ENCODE results near the gene RNF187.

RNF187 gene

DNA sequence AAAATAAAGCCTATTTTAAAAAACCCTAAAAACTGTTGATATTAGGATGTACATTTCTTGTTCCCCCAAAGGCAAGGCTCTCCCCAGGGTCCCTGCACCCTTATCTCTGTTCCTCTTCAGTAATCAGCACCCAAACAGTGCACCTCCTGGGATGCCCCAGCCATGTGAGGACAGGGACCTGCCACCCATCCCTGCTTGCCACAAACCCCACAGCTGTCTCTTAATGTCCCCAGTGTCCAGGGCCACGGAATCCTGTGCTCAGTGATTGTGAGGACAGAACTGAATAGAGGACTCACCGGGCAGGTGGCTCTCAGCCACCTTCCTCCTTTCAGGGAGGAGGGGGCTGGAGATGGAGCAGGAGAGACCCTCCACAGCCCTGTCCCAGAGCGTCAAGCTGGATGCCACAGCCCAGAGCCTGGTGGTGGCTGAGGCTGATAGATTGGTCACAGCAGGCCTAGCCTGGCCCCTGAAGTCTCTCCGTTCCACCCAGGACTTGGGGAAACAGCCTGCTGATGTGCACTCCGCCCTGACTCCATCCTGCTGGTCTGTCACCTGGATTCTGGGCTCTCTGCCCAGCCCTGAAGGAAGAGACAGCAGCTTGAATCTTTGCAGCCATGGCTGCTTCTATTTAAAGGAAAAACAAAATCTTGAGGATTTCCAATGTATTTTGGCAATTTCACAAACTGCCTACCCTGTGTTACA, 23.1 kb downstream of the RNF187 start:
- no peak for DNase-seq (ENCODE audit: extremely low read depth, low read depth)
- TF ChIP-seq, protein P1, sequence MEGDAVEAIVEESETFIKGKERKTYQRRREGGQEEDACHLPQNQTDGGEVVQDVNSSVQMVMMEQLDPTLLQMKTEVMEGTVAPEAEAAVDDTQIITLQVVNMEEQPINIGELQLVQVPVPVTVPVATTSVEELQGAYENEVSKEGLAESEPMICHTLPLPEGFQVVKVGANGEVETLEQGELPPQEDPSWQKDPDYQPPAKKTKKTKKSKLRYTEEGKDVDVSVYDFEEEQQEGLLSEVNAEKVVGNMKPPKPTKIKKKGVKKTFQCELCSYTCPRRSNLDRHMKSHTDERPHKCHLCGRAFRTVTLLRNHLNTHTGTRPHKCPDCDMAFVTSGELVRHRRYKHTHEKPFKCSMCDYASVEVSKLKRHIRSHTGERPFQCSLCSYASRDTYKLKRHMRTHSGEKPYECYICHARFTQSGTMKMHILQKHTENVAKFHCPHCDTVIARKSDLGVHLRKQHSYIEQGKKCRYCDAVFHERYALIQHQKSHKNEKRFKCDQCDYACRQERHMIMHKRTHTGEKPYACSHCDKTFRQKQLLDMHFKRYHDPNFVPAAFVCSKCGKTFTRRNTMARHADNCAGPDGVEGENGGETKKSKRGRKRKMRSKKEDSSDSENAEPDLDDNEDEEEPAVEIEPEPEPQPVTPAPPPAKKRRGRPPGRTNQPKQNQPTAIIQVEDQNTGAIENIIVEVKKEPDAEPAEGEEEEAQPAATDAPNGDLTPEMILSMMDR (IDR thresholded peaks at IDR 0.05; ENCODE audit: low read depth, low read length, missing control alignments), result no peak
- H3K4me3 ChIP-seq (replicated peaks; ENCODE audit: low read depth, low read length), result no peak overlapping the region

DNA sequence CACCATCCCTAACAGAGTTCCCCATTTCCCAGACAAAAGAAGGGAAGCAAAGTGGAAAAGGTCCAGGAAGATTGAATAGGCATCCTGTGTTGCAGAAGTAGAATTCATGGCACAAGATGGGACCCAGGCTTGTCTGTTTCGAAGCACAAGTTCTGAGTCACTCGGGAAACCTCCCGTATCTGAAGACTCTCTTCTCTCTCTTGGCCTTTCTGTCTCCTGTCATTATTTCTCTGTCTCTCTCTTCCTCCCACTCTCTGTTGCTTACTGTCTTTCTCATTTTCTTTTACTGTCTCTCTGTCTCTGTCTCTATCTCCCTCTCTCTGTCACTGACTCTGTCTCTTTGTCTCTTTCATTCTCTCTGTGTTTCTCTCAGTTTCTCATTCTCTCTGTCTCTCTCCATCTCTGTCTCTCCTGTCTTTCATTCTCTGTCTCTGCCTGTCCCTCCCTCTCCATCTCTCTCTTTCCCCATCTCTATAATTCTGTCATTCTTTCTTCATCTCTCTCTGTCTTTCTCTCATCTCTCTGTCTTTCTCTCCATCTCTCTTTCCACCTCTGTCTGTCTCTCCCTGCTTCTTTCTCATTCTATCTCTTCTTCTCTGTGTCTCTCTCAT, 23.7 kb downstream of the RNF187 start:
- no peak for DNase-seq (ENCODE audit: extremely low read depth, low read depth)
- TF ChIP-seq, protein P1 (IDR thresholded peaks at IDR 0.05; ENCODE audit: low read depth, low read length, missing control alignments), result no peak
- H3K4me3 ChIP-seq (replicated peaks; ENCODE audit: low read depth, low read length), result no peak overlapping the region

DNA sequence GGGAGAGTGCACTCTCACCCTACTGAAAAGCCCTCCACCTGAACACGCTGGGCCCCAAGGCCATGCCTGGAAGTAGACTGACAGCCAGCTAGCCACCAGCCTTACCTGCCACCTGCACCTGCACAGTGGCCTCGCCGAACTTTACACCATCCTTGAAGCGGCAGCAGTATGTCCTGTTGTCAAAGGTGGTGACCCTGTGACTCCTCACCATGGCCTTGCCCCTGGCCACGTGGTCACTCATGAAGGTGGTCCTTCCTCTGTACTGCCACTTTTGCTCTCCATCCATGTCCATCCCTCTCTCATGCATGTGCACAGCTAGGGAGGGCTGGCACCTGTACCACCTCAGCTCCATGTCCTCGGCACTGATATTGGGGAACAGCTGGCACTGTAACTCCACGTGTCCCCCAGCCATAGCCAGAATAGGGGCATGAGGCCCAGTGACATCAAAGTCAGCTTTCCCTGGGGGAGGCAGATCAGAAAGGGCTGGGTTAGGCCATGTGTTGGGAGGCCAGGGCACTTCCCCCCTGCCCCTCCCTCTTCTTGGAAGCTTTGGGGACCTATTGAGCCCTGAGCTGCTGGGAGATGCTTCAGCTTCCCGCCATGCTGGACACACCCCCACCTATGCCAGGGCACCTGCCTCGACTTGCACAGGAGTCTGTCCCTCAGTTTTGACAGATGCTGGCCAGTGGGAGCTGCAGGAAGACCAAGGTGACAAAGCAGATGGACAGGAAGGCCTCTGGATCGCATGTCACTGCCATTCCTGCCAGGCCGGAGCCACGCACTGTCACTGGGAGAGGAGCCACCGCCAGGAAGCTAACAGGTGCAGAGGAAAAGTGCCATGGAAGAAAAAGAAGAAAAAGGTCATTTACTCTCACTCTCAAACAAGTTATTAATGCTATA, 24.6 kb downstream of the RNF187 start:
- H3K4me3 ChIP-seq (replicated peaks; ENCODE audit: low read depth, low read length), result no peak overlapping the region
- DNase-seq (ENCODE audit: extremely low read depth, low read depth), result no peak
- TF ChIP-seq, protein P1 (IDR thresholded peaks at IDR 0.05; ENCODE audit: low read depth, low read length, missing control alignments), result no peak

DNA sequence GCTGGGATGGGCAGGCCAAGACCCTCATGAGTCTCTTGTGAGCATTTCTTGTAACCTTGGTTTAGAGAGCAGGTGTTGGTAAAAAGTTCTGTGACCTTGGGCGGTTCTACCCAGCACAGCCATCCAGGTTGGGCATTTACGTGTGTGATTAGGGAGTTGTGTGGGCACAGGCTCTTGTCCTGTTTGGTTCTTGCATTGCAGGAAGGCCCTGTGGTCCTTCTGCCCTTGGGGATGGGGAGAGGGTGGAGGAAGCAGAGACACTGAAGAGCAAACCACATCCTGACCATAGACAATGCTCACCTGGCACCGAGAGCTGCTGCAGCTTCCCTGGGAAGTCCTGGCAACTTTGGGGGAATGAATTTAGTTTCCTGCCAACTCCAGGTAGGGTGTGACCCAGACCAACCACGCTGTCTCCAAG, 25.6 kb downstream of the RNF187 start:
- TF ChIP-seq, protein P1 (IDR thresholded peaks at IDR 0.05; ENCODE audit: low read depth, low read length, missing control alignments), result no peak
- no peak overlapping the region for H3K4me3 ChIP-seq (replicated peaks; ENCODE audit: low read depth, low read length)
- DNase-seq (ENCODE audit: extremely low read depth, low read depth), result no peak

DNA sequence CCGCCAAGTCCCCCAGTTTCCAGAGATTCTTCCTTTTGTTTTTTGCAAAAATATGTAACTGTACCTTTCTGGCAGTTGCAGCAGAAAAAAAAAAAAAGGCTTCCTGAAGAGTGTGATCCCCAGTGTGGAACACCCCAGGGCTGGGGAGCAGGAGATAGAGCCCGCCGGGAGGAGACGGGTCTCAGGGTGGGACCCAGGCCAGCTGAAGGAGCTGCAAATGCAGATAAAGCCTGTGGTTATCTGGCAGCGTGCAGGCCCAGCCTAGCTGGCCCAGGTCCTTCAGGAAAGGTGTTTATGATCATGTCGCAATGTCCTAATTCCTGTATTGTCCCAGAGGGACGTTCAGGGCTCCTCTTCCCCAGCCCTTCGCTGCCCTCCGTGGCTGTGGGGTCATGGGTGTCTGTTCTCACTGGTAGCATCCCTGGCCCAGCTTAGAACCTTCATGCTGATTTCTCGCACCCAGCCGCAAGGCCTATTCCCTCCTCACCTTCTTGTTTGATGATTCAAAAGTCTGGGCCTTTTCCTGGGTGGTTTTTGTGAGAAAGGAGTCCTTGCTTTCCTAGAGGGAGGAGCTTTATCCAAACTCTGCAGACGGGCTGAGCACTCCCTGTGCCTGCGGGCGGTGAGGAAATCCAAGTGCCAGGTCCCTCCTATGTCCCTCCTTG, 26.2 kb downstream of the RNF187 start:
- DNase-seq (ENCODE audit: extremely low read depth, low read depth), result no peak
- TF ChIP-seq, protein P1 (IDR thresholded peaks at IDR 0.05; ENCODE audit: low read depth, low read length, missing control alignments), result no peak
- no peak overlapping the region for H3K4me3 ChIP-seq (replicated peaks; ENCODE audit: low read depth, low read length)

DNA sequence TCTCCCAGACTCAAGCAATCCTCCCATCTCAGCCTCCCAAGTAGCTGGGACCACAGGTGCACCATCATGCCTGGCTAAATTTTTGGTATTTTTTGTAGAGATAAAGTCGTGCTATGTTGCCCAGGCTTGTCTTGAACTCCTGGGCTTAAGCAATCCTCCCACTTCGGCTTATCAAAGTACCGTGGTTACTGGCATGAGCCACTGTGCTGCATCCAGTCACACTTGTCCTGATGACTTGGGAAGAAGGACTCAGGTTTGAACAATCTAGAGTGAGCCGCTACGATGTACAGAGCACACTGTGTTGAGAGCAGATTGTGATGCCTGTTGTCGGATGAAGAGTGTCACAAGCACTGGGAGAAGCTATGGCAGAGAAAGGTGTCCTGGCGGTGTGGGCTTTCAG, 27.2 kb downstream of the RNF187 start:
- H3K4me3 ChIP-seq (replicated peaks; ENCODE audit: low read depth, low read length), result no peak overlapping the region
- DNase-seq (ENCODE audit: extremely low read depth, low read depth), result no peak
- TF ChIP-seq, protein P1 (IDR thresholded peaks at IDR 0.05; ENCODE audit: low read depth, low read length, missing control alignments), result no peak
